HG02938 (cell line): Measurements from ENCODE around the gene PTGES2.
"Not testable (repeated sequence)": the region's sequence is repeated elsewhere in the genome, so short reads cannot be mapped to it uniquely, and the experiment has no call there.

Source experiments
- ATAC-seq: cut with Tn5 transposase; IDR thresholded peaks from one replicate; pipeline ENCODE4 v1.9.1; 2021; ENCODE audit warnings: mild to moderate bottlenecking, moderate library complexity; ENCODE audit not compliant: unreplicated experiment

PTGES2 gene

GRCh38 chr9:128092199-128092977 is 35.1 kb downstream of the PTGES2 start:
- no peak for ATAC-seq

DNA sequence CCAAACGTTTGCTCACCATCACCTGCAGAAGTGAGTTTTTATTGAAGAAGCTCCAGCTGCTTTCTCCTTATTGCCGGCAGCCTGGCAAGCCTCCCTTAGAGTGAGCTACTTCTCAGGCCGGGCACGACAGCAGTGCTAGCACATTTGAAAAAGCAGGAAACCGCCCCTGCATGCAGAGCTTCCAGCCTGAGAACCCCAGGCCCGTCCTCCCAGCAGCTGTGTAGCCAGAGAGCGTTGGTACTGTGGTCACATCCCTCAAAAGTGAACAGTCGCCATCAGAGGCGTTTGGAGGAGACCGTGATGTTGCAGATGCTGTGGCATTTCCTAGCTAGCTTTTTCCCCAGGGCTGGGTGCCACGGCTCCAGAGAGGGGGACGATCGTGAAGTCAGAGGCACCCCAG is 36.0 kb downstream of the PTGES2 start:
- no peak for ATAC-seq

DNA sequence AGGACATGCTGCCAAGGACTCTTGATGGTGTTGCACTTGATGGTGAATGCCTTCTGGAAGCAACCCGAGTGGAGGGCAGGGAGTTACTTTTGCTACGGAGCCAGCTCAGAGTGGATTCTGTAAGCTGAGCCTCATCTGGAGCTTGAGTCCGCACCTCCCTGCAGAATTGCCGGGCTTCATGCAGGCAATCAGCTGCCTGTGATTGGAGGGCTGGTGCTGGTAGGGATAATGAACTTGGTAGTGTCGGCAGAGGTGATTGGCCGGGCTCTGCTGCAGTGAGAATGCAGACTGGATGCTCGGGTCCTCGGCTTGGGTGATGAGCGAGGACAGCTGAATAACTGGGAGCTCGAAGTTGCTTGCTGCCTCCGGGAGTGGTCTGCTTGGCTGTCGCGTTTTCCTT is 36.4 kb downstream of the PTGES2 start:
- no peak for ATAC-seq

GRCh38 chr9:128089299-128089698 is 38.2 kb downstream of the PTGES2 start:
- no peak for ATAC-seq

DNA sequence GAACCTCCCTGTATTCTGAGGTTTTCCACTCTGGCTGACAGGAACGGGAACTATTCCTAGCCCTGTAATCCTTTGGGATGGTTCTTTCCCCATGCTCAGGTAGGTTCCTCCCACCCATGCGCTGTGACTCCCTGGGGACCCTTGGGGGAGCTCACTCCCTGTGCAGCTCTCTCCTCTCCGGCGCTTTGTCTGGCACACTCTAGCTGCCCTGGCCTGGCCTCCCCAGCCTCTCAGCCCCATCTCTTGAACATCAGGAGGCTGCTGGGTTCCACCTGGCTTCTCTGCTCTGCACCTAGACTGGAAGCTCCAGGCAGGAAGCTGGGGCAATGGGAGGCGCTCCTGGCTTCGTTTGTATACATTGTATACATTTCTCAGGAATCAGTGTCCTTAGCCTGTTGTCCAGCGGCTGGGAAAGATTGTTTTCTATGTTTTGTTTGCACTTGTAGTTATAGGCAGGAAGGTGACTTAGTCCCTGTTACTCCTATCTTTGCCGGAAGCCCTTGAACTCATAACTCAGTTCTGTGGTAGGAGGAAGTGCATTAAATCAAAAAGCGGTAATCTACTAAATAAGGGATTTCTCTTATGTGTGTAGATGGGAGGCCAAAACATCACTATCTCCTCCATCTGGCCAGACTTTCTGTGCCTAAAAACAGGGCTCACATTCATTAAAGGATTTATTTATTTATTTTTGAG is 39.1 kb downstream of the PTGES2 start:
- ATAC-seq, result no peak

- no peak for ATAC-seq
Observed at GRCh38 chr9:128087262-128087661, 40.3 kb downstream of the PTGES2 start.

- no peak for ATAC-seq
Observed at GRCh38 chr9:128085943-128086342, 41.6 kb downstream of the PTGES2 start.

GRCh38 chr9:128084746-128085145 is 42.8 kb downstream of the PTGES2 start:
- no peak for ATAC-seq

DNA sequence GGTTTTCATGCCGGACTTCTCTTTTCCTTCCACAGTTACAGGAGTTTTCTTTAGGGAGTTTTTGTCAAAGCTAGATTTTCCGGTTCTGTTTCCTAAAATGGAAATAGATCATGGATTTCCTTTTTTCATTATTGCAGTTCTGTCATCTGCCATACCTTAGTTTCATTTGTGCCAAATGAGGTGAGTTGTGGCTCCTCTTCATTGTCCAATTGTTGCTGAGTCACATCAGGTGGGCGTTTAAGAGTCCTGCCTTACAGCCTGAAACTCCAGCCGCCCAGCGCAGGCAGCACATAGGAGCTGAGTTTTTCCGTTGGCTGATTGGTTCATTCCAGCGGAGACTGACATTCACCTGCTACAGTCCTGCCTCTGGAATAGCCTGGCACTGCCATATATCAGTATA is 45.4 kb downstream of the PTGES2 start:
- ATAC-seq, result no peak

DNA sequence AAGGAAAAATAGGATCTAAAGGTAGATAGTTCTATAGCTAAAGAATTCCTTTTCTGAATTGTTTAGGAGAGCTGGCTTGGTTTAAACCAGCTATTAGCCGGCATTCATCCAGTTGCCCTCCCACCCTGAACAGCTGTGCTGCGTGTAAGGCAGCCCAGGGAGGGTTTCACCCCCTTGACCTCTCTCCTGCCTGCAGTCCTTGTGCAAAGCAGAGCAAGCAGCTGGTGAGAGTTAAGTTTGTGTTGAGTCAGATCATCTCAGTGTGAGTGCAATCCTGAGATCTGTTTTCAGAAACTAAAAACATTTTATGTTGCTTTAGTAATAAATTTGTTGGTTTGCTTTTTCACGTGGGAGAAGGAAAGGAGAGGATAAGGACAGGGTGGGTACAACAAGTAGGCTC is 46.5 kb downstream of the PTGES2 start:
- no peak for ATAC-seq

GRCh38 chr9:128080206-128080605 is 47.3 kb downstream of the PTGES2 start:
- no peak for ATAC-seq

- no peak for ATAC-seq
Observed at GRCh38 chr9:128078504-128079434, 48.8 kb downstream of the PTGES2 start.

DNA sequence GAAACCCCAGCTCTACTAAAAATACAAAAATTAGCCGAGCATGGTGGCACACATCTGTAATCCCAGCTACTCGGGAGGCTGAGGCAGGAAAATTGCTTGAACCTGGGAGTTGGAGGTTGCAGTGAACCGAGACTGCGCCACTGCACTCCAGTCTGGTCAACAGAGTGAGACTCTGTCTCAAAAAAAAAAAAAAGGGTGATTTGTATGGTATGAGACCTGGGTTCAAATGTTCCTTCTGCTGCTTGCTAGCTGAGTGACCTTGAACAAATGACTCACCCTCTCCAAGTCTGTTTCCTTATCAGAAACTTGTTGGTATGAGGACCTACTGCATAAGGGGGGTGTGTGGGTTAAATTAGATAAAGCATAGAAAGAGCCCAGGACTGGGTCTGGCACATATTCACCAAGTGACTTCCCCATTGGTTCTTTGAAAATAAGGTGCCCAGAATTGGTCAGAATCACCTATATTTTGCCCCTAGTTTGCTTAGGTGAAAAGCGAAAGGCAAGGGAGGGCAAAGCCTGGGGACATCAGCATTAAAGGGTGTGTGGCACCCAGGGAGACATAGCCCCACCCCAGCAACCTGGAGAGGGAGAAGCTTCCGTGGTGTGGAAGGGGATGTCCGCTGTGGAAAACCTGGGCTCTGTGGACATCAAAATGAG is 49.6 kb downstream of the PTGES2 start:
- ATAC-seq, result no peak

DNA sequence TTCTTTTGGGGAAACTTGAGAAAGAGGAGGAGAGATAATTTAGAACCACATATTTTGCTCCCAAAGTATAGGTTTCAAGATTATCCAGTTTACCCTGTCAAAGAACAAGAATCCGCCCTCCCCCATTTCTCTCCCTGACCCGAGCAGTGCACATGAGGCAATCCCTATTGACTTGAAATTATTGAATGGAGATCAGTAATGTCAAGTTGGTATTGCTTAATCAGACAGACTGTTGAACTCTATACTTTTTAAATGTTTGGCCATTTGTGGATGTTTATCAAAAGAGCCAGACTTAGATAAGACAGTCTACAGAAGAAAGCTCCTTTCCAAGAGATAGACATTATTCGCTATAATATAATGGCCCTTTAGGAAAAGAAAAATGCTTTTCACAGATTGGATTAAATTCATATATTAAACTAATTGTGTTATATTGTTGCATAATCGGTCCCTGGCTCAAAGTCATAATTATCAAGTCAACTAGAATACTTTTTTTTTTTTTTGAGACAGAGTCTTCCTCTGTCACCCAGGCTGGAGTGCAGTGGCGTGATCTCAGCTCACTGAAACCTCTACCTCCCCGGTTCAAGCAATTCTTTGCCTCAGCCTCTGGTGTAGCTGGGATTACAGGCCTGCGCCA is 54.2 kb downstream of the PTGES2 start:
- no peak for ATAC-seq

DNA sequence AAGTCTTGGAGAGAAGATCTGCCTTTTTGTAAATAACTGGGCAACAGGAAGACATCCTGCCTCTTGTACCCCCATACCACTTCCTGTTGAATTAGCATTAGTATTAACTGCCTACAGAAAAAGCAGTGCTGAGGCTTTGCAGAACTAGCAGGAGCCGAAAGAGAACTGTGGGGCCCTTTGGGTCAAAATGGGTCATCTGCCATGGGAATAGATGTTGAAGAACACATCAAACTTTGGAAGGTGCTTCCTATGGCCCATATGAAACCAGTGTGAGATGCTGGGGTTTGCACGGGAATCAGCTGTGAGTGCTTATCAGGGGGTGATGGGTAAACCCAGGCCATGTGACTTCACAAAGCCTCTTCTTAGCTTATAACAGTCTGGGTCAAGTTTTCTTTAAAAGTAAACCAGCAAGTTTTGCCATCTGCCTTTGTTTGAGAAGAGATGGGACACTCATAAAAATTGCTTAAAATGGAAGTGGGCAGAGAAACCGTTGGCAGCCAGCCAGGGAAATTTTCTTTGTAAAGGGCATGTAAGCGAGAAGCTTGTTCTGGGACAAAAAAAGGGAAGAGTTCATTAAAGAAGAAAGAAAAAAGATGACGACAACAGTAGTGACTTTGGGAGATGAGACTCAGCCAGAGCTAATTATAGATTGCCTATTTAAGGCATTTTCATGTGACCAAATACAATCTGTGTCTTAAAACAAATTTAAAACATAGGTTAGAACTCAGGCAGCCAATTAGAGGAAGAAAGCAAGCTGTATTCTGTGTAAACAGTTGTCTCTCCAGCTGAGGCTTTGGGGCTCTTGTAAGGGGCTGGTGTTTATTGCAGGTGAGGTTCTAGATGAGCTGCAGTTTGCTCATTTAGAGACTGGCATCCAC is 55.1 kb downstream of the PTGES2 start:
- no peak for ATAC-seq

DNA sequence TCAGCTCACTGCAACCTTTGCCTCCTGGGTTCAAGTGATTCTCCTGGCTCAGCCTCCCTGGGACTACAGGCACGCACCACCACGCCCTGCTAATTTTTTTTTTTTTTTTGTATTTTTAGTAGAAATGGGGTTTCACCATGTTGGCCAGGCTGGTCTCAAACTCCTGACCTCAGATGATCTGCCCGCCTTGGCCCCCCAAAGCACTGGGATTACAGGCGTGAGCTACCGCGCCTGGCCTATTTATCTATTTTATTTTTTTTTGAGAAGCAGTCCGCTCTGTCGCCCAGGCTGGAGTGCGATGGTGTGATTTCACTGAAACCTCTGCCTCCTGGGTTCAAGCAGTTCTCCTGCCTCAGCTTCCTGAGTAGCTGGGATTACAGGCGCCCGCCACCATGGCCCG is 56.1 kb downstream of the PTGES2 start:
- ATAC-seq, result not testable (repeated sequence)

DNA sequence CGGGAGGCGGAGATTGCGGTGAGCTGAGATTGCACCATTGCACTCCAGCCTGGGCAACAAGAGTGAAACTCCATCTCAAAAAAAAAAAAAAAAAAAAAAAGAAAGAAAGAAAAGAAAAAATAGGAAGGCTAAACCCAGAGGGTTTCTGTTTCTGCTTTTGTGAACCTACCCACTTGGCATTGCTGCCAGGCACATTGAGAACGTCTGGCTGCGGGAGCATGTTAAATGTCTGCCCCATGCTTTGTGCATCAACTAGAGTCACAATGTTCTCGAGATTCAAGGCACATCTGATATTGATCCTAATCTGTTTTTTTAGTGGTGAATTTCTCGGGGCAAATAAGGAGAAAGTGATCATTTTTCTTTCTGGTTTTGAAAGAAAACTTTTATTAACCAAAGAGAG is 56.7 kb downstream of the PTGES2 start:
- ATAC-seq, result no peak
